ENCODE results near the gene TXNRD1. TPM values are rescaled to one million over a fixed set of nuclear protein-coding genes. Genes with fewer than 3 reads are reported as not detected.
"Not testable (repeated sequence)": the region's sequence is repeated elsewhere in the genome, so short reads cannot be mapped to it uniquely, and the experiment has no call there.

TXNRD1 gene
- total RNA-seq, 1 donor from 2014 or later: 105 TPM

GRCh38 chr12:104323899-104324298 lies 108.3 kb downstream of the TXNRD1 start:
- Mint-ChIP-seq H3K27ac (ENCODE audit: unreplicated experiment) (no peak overlapping the region), H3K9me3 (ENCODE audit: unreplicated experiment) (no peaks in the 10 kb centered on the region), H3K4me3 (ENCODE audit: unreplicated experiment) (peak overlapping the region; percentile 66), H3K36me3 (ENCODE audit: low read depth, unreplicated experiment) (peaks cover 39% of the 10 kb centered on the region), H3K4me1 (ENCODE audit: unreplicated experiment) (no peaks in the 10 kb centered on the region), H3K27me3 (ENCODE audit: unreplicated experiment) (no peaks in the 10 kb centered on the region)
- TF ChIP-seq, protein P1, sequence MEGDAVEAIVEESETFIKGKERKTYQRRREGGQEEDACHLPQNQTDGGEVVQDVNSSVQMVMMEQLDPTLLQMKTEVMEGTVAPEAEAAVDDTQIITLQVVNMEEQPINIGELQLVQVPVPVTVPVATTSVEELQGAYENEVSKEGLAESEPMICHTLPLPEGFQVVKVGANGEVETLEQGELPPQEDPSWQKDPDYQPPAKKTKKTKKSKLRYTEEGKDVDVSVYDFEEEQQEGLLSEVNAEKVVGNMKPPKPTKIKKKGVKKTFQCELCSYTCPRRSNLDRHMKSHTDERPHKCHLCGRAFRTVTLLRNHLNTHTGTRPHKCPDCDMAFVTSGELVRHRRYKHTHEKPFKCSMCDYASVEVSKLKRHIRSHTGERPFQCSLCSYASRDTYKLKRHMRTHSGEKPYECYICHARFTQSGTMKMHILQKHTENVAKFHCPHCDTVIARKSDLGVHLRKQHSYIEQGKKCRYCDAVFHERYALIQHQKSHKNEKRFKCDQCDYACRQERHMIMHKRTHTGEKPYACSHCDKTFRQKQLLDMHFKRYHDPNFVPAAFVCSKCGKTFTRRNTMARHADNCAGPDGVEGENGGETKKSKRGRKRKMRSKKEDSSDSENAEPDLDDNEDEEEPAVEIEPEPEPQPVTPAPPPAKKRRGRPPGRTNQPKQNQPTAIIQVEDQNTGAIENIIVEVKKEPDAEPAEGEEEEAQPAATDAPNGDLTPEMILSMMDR (IDR thresholded peaks at IDR 0.05; ENCODE audit: unreplicated experiment): no peak
- DNase-seq (ENCODE audit: low spot score): no peak

GRCh38 chr12:104328278-104328677 lies 112.7 kb downstream of the TXNRD1 start:
- not testable (repeated sequence) for H3K27me3 Mint-ChIP-seq (ENCODE audit: unreplicated experiment); H3K9me3 Mint-ChIP-seq (ENCODE audit: unreplicated experiment); H3K27ac Mint-ChIP-seq (ENCODE audit: unreplicated experiment); H3K4me1 Mint-ChIP-seq (ENCODE audit: unreplicated experiment); DNase-seq (ENCODE audit: low spot score); H3K4me3 Mint-ChIP-seq (ENCODE audit: unreplicated experiment)
- H3K36me3 Mint-ChIP-seq (ENCODE audit: low read depth, unreplicated experiment): peaks cover 29% of the 10 kb centered on the region

GRCh38 chr12:104328790-104329189 lies 113.2 kb downstream of the TXNRD1 start:
- TF ChIP-seq, protein P1 (IDR thresholded peaks at IDR 0.05; ENCODE audit: unreplicated experiment): no peak
- Mint-ChIP-seq H3K9me3 (ENCODE audit: unreplicated experiment) (no peaks in the 10 kb centered on the region), H3K4me3 (ENCODE audit: unreplicated experiment) (no peak overlapping the region), H3K27me3 (ENCODE audit: unreplicated experiment) (no peaks in the 10 kb centered on the region), H3K4me1 (ENCODE audit: unreplicated experiment) (peaks cover 2% of the 10 kb centered on the region), H3K27ac (ENCODE audit: unreplicated experiment) (no peak overlapping the region), H3K36me3 (ENCODE audit: low read depth, unreplicated experiment) (peaks cover 28% of the 10 kb centered on the region)
- no peak for DNase-seq (ENCODE audit: low spot score)

GRCh38 chr12:104329707-104330532 lies 114.3 kb downstream of the TXNRD1 start:
- TF ChIP-seq, protein P1 (IDR thresholded peaks at IDR 0.05; ENCODE audit: unreplicated experiment): no peak
- Mint-ChIP-seq H3K27me3 (ENCODE audit: unreplicated experiment) (no peaks in the 10 kb centered on the region), H3K27ac (ENCODE audit: unreplicated experiment) (no peak overlapping the region), H3K9me3 (ENCODE audit: unreplicated experiment) (no peaks in the 10 kb centered on the region), H3K4me3 (ENCODE audit: unreplicated experiment) (no peak overlapping the region), H3K4me1 (ENCODE audit: unreplicated experiment) (peaks cover 2% of the 10 kb centered on the region), H3K36me3 (ENCODE audit: low read depth, unreplicated experiment) (peaks cover 20% of the 10 kb centered on the region)
- no peak for DNase-seq (ENCODE audit: low spot score)

DNA sequence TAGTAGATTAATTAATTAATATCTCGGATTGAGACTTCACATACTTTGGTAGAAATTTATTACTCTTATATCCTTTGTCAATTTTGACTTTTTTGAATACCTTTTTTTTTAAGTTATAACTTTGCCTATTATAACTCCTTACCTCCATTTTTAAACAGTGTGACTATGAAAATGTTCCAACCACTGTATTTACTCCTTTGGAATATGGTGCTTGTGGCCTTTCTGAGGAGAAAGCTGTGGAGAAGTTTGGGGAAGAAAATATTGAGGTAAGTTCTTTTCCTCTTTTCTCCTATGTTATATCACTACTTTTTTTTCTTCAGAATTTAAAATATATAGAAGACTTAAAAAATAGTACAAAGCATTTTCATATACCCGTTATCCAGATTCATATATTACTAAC lies 115.8 kb downstream of the TXNRD1 start:
- Mint-ChIP-seq H3K27me3 (ENCODE audit: unreplicated experiment) (no peaks in the 10 kb centered on the region), H3K27ac (ENCODE audit: unreplicated experiment) (no peak overlapping the region), H3K36me3 (ENCODE audit: low read depth, unreplicated experiment) (peaks cover 13% of the 10 kb centered on the region), H3K9me3 (ENCODE audit: unreplicated experiment) (no peaks in the 10 kb centered on the region), H3K4me1 (ENCODE audit: unreplicated experiment) (peaks cover 2% of the 10 kb centered on the region), H3K4me3 (ENCODE audit: unreplicated experiment) (no peak overlapping the region)
- no peak for DNase-seq (ENCODE audit: low spot score)
- TF ChIP-seq, protein P1 (IDR thresholded peaks at IDR 0.05; ENCODE audit: unreplicated experiment): no peak

DNA sequence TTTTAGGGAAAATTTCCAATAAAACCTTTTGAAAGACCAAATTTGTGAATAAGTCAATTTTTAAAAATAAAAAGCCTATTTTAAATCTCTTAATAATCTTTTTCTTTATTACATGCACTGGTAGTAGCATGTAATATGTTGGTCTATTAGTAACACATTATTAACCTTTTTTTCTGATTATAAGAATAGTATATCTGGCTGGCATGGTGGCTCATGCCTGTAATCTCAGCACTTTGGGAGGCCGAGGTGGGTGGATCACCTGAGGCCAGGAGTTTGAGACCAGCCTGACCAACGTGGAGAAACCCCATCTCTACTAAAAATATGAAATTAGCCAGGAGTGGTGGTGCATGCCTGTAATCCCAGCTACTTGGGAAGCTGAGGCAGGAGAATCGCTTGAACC lies 116.7 kb downstream of the TXNRD1 start:
- H3K4me3 Mint-ChIP-seq (ENCODE audit: unreplicated experiment); H3K4me1 Mint-ChIP-seq (ENCODE audit: unreplicated experiment); H3K27ac Mint-ChIP-seq (ENCODE audit: unreplicated experiment); DNase-seq (ENCODE audit: low spot score); H3K27me3 Mint-ChIP-seq (ENCODE audit: unreplicated experiment); H3K9me3 Mint-ChIP-seq (ENCODE audit: unreplicated experiment); H3K36me3 Mint-ChIP-seq (ENCODE audit: low read depth, unreplicated experiment): not testable (repeated sequence)
